Uterus (tissue), 4 donors: ENCODE results near the gene AGMO. TPM values are rescaled to one million over a fixed set of nuclear protein-coding genes. Genes with fewer than 3 reads are reported as not detected.

Experiments used
- DNase-seq, 2 donors: peaks; one replicate each; pipeline ENCODE4 v3.0.0-alpha.2; 2019 to 2020
- H3K27ac ChIP-seq, 2 donors: fragments of 200-600 bp; sonication (generic); 1 replicate in 1 of 2; 2 replicates in 1 of 2; pipeline ENCODE4 v1.5.1; 2016 to 2018
- H3K27me3 ChIP-seq, 2 donors: fragments of 200-600 bp; sonication (generic); one replicate each; pipeline ENCODE4 v1.5.1; 2018 to 2019; ENCODE audit warnings: control low read depth in 1 of 2
- H3K36me3 ChIP-seq, 2 donors: fragments of 200-600 bp; sonication (generic); one replicate each; pipeline ENCODE4 v1.5.1; 2019; ENCODE audit warnings: control low read depth in 1 of 2
- H3K4me1 ChIP-seq, 2 donors: fragments of 200-600 bp; sonication (generic); one replicate each; pipeline ENCODE4 v1.5.1; 2018 to 2019; ENCODE audit warnings: control low read depth in 1 of 2
- H3K4me3 ChIP-seq, 2 donors: fragments of 200-600 bp; sonication (generic); 1 replicate in 1 of 2; 2 replicates in 1 of 2; pipeline ENCODE4 v1.5.1; 2018 to 2019; ENCODE audit warnings: mild to moderate bottlenecking in 1 of 2
- H3K9me3 ChIP-seq, 2 donors: fragments of 200-600 bp; sonication (generic); one replicate each; pipeline ENCODE4 v1.5.1; 2019; ENCODE audit warnings: control low read depth in 1 of 2
- CTCF ChIP-seq, 4 experiments: fragments of 200-600 bp in 2 of 4; fragments of 450-650 bp in 2 of 4; sonication (generic) in 2 of 4; IDR thresholded peaks; one replicate each; pipeline ENCODE4 v1.5.1; 2016 to 2019; ENCODE audit warnings: antibody characterized with exemption in 4 of 4, mild to moderate bottlenecking in 2 of 4, moderate library complexity in 1 of 4
- POLR2A ChIP-seq, 2 donors: fragments of 450-650 bp; IDR thresholded peaks; one replicate each; pipeline ENCODE4 v1.6.1; 2016; ENCODE audit warnings: antibody characterized with exemption in 2 of 2, mild to moderate bottlenecking in 1 of 2, moderate library complexity in 1 of 2
- intact Hi-C: fragments of 100-400 bp; cut with DNase I; formaldehyde crosslinking; loops from one replicate; pipeline ENCODE4 v1.15.1; 2023; ENCODE audit warnings: low total_unique reads
- total RNA-seq, 4 donors: library from RNA; depleted of rRNA in 3 of 4; stranded (reverse); fragments of >200 nt in 3 of 4; gene quantifications; one replicate each; pipeline versions ENCODE4 v1.1.0 to v1.2.4, GENCODE V29; 2014 to 2023
- donor health status: DM: yes; HTN: yes; CAD: no.

AGMO gene
- total RNA-seq, 4 donors from 2014 or later, result 0.24 to 1.5 TPM; not detected in 2

- intact Hi-C loops, result no loop called here
- H3K4me1 ChIP-seq, result no peaks in the 10 kb centered on the region
Measured at GRCh38 chr7:15204421-15204820, 357.4 kb downstream of the AGMO start.

GRCh38 chr7:15199482-15199881 lies 362.3 kb downstream of the AGMO start:
- Histone ChIP-seq H3K4me3 (no peak overlapping the region), H3K9me3 (no peaks in the 10 kb centered on the region), H3K27me3 (no peaks in the 10 kb centered on the region), H3K27ac (no peak overlapping the region), H3K4me1 (no peaks in the 10 kb centered on the region), H3K36me3 (no peaks in the 10 kb centered on the region)
- DNase-seq, result no peak
- TF ChIP-seq POLR2A (IDR thresholded peaks at IDR 0.05), result no peak
- no peak for TF ChIP-seq CTCF (IDR thresholded peaks at IDR 0.05)
- intact Hi-C loops, result no loop called here

More at GRCh38 chr7:15204421-15204820, 357.4 kb downstream of the AGMO start:
- Histone ChIP-seq H3K4me3 (no peak overlapping the region), H3K9me3 (no peaks in the 10 kb centered on the region), H3K27ac (no peak overlapping the region), H3K27me3 (no peaks in the 10 kb centered on the region), H3K36me3 (no peaks in the 10 kb centered on the region)
- TF ChIP-seq POLR2A (IDR thresholded peaks at IDR 0.05) (no peak), CTCF (IDR thresholded peaks at IDR 0.05) (no peak)
- DNase-seq, result no peak

GRCh38 chr7:15197042-15197977 lies 364.5 kb downstream of the AGMO start:
- intact Hi-C loops, result no loop called here
- H3K36me3 ChIP-seq, result no peaks in the 10 kb centered on the region
- H3K4me3 ChIP-seq, result no peak overlapping the region
- no peak for DNase-seq
- no peak for TF ChIP-seq POLR2A (IDR thresholded peaks at IDR 0.05)
- TF ChIP-seq CTCF (IDR thresholded peaks at IDR 0.05), result no peak
- no peaks in the 10 kb centered on the region for H3K4me1 ChIP-seq
- no peaks in the 10 kb centered on the region for H3K27me3 ChIP-seq
- H3K9me3 ChIP-seq, result no peaks in the 10 kb centered on the region
- H3K27ac ChIP-seq, result no peak overlapping the region

GRCh38 chr7:15178065-15178464 lies 383.8 kb downstream of the AGMO start:
- DNase-seq, result no peak
- intact Hi-C loops, result no loop called here
- Histone ChIP-seq H3K36me3 (no peaks in the 10 kb centered on the region), H3K4me1 (no peaks in the 10 kb centered on the region), H3K27me3 (no peaks in the 10 kb centered on the region), H3K27ac (no peak overlapping the region), H3K9me3 (no peaks in the 10 kb centered on the region), H3K4me3 (no peak overlapping the region)
- TF ChIP-seq CTCF (IDR thresholded peaks at IDR 0.05) (no peak), POLR2A (IDR thresholded peaks at IDR 0.05) (no peak)

GRCh38 chr7:15176089-15176488 lies 385.7 kb downstream of the AGMO start:
- Histone ChIP-seq H3K9me3 (no peaks in the 10 kb centered on the region), H3K4me3 (no peak overlapping the region), H3K27me3 (no peaks in the 10 kb centered on the region), H3K36me3 (no peaks in the 10 kb centered on the region), H3K4me1 (no peaks in the 10 kb centered on the region), H3K27ac (no peak overlapping the region)
- DNase-seq, result no peak
- intact Hi-C loops, result no loop called here
- TF ChIP-seq CTCF (IDR thresholded peaks at IDR 0.05), result no peak
- TF ChIP-seq POLR2A (IDR thresholded peaks at IDR 0.05), result no peak
